ENCODE measurements around the gene EME1.

EME1 gene

DNA sequence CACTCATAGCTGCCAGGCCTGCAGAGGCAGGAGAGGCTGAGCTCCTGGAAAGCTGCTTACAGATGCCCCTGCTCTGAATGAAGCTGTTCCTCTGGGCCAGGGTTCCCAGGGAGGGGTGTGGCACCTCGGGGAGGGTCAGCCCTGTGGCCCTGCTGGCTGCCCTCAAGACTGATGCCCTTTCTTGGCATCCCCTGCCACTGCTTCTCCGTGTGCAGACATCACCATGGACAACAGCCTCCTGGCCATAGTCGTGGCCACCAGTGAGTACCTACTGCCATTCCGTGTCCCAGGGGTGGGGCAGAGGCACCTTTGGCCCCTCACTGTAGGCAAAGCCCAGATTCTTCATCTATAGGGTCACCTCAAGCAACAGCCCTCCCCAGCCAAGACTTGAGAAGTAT lies 9.0 kb upstream of the EME1 start:
- no peak for DNase-seq

- DNase-seq, result no peak
Measured at GRCh38 chr17:50364715-50365114, 8.3 kb upstream of the EME1 start.

- DNase-seq, result no peak
Measured at GRCh38 chr17:50365165-50365564, 7.9 kb upstream of the EME1 start.

GRCh38 chr17:50365649-50366393 lies 7.2 kb upstream of the EME1 start:
- no peak for DNase-seq

GRCh38 chr17:50367401-50367800 lies 5.6 kb upstream of the EME1 start:
- no peak for DNase-seq

DNA sequence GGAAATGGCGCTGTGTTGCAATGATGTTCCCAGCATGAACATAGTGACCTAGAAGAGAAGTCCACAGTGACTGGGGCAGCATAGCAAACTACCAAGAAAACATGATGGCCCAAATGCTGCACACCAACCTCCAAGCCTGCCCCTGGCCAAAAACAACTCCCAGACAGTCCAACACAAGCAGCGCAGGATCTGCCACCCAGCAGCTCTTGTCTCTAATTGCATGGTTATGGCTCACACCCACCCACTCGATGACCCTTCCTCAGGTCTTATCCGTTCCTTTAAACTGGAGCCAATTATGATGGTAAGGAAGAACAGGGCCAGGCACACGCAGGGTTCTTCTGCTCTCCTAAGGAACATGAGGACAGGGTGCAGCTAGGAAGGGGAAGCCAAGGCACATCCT lies 3.0 kb upstream of the EME1 start:
- DNase-seq, result no peak

GRCh38 chr17:50371526-50371925 lies 1.5 kb upstream of the EME1 start:
- no peak for DNase-seq

GRCh38 chr17:50372222-50372757 lies 739 bp upstream of the EME1 start:
- no peak for DNase-seq

GRCh38 chr17:50373705-50374104 lies 676 bp downstream of the EME1 start:
- no peak for DNase-seq

DNA sequence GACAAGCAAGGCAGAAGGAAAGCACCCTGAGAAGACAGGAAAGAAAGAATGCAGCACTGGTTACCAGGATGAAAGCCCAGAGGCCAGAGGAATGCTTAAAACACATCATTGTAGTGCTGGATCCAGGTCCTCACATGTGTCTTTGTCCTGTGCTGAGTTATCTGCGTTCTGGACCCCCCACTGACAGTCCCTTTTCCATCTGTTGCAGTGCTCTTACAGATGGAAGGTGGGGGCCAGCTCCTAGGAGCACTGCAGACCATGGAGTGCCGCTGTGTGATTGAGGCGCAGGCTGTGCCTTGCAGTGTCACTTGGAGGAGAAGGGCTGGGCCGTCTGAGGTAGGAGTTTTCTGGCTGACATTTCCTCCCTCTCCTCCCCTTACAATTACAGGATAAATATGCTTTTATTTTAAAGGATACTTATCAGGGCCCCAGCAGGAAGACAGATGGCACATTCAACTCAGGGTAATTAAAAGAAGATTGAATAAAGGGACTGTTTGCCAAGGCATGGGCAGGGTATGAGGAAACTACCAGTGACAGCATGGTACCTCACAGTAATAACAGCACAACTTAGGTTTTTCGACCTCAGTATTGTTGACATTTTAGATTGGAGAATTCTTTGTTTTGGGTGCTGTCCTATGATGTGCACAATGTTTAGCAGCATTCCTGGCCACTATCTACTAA lies 3.0 kb downstream of the EME1 start:
- DNase-seq, result no peak

DNA sequence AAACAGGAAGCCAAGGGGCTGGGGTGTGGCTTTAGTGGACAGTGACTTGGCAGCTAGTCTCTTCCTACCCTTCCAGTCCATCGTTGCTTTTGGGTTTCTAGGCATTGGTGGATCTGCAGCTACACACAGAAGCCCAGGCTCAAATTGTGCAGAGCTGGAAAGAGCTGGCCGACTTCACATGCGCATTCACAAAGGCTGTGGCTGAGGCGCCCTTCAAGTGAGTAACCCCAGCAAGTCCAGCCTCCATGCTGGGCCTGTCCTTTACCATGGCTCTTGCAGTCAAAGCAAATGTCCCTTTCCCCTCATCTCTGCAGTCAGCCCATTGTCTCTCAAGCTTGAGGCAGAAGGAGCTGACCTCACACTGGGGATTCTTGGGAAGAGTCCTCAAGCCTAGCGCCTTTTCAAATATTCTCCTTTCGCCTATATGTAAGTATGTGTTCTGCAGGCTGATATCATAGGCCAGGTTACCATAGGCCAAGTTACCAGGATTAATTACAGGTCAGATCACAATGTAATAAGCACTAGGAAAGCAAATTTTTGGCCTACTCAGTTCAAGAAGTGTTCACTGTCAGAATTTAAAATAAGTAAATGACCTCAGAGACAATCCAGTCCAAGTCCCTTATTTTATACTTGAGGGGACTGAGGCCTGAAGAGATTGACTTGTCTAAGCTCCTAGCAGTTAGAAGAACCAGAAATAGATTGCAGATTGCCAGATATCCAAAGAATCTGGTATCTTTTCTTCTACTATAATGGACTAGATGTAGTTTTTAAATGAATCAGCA lies 6.5 kb downstream of the EME1 start:
- no peak for DNase-seq

DNA sequence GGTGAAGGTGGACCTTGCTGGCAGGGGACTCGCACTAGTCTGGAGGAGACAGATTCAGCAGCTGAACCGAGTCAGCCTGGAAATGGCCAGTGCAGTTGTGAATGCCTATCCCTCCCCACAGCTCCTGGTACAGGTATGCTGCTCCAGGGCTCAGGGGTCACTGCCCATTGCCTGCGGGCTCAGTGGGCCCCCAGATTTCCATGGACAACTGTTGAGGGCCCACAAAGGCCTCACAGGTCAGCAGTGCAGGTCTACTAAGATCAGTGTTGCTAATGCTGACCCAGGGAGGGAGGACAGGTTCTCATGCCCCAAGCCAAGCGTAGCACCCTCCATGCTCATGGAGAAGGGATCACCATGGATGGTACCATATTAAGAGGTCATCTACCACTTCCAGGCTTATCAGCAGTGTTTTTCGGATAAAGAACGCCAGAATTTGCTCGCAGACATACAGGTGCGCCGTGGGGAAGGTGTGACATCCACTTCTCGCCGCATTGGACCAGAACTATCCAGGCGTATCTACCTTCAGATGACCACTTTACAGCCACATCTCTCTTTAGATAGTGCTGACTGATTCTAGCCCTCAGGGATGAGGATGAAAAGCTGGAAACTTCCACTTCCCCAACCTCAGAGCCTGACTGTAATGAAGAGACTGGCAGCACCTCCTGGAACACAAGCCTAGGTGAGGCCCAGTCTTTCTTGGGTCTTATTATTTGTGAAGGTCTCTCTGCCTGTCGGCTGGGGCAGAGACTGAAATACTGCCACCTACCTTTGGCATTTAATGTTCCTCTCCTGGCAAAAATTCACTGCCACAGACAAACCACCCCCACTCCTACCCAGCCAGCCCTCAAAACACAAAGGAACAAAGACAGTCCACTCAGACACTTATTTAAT lies 7.6 kb downstream of the EME1 start:
- DNase-seq, result no peak

DNA sequence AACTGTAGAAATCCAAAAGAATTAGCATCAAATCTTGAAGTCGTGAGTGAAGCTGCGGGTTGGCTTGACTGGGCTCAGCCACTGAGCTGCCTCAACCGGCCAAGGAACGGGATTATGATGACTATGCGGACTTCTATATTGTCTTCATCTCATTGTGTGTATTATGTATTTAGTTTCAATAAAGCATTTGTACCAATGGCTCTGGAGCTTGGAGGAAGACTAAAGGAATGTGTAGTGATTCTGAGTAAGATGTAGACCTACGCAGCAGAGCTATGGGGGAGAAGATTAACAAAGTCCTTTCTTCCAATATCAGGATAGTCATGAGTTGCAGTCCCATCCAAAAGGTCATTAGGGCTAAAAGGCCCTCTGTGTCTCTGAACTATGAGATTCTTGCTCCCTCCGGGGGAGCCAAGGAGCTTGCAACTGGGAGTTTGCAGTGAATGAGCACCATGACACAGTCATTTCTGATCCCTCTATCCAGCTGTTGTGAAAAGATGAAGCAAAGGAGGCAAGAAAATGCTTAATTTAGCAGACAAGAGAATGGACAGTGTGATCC lies 8.3 kb downstream of the EME1 start:
- no peak for DNase-seq

DNA sequence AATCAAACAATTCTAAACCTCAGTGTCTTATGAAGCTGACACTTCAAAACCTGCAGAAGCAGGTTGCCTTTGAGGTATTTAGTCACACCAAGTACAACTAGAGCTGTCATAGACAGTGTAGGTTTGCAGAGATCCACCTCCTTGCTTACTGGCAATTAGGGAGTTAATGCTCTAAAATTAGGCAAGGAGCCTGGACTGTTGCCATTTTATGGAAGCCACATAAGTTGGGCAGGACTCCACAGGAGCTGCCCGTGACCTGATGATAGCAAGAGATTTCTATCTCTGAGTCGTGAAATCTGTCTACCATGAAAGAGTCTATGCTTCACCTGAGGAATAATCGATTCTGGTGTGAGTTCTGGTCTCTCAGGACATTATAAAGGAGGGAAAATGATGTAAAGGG lies 8.9 kb downstream of the EME1 start:
- no peak for DNase-seq

GRCh38 chr17:50382931-50383330 lies 9.9 kb downstream of the EME1 start:
- DNase-seq, result no peak

GRCh38 chr17:50386510-50386909 lies 13.5 kb downstream of the EME1 start:
- no peak for DNase-seq

DNA sequence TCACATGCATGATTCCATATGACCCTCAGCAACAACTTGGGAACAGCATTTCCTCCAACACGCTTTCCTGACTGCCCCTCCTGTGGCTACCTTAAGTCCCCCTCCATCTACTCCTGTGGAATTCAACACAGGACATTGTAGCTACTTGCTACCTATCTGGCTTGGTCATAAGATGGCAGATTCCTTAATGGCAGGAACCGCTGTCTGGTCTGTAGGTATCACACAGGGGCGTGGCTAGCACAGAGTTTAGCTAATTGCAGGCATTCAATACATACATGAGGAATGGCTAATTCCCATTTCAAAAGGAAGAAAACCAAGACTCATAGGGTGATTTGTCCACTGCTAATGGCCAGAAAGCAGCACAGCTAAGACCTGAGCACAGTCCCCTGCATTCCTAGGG lies 15.7 kb downstream of the EME1 start:
- no peak for DNase-seq

GRCh38 chr17:50389534-50389933 lies 16.5 kb downstream of the EME1 start:
- no peak for DNase-seq

GRCh38 chr17:50392621-50393020 lies 19.6 kb downstream of the EME1 start:
- no peak for DNase-seq

DNA sequence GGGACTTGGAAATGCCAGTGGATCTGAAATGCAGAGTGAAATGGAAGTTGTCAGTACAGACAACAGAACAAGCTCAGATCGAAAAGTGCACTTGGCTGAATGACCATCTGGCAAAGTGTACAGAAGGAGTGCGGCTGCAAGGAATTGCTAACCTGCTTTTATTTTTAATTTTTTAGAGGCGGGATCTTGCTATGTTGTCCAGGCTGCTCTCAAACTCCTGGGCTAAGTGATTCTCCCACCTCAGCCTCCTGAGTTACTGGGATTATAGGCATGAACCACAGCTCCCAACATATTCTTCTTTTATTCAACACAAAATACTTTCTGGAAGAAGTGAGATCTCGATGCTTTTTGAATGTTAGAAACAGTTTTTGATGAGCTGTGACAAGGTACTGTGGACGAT lies 20.7 kb downstream of the EME1 start:
- DNase-seq, result no peak

- DNase-seq, result no peak
Measured at GRCh38 chr17:50394711-50395110, 21.7 kb downstream of the EME1 start.

Measured in activated naive CD4-positive, alpha-beta T cell treated with Interleukin-2 at 50 U/mL for 16 hours (primary cell).